C4-2B (cell line): Measurements from ENCODE around the gene KRT39.

Experiments used
- ZFX ChIP-seq: fragments of 450-650 bp; IDR thresholded peaks from 2 replicates; pipeline ENCODE4 v1.6.1; 2017
- TF ChIP-seq, protein P1 (sequence below): fragments of 450-650 bp; conservative IDR thresholded peaks from 2 replicates; pipeline ENCODE4 v1.5.1; 2017; ENCODE audit warnings: mild to moderate bottlenecking

DNA sequence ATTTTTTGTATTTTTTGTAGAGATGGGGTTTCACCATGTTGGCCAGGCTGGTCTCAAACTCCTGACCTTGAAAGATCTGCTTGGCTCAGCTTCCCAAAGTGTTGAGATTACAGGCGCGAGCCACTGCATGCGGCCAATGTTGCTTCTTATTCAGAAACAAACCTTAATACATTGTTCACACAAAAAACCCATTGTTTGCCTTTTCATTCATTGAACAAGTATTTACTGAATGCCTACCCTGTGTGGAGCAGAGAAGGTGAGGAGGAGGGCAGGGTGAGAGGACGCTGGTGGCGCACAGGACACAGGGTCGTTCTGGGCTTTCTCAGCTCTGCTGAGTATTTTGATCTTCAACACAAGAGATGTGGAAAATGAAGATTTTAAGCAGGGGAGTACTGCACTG, 21.3 kb downstream of the KRT39 start:
- TF ChIP-seq, protein P1, sequence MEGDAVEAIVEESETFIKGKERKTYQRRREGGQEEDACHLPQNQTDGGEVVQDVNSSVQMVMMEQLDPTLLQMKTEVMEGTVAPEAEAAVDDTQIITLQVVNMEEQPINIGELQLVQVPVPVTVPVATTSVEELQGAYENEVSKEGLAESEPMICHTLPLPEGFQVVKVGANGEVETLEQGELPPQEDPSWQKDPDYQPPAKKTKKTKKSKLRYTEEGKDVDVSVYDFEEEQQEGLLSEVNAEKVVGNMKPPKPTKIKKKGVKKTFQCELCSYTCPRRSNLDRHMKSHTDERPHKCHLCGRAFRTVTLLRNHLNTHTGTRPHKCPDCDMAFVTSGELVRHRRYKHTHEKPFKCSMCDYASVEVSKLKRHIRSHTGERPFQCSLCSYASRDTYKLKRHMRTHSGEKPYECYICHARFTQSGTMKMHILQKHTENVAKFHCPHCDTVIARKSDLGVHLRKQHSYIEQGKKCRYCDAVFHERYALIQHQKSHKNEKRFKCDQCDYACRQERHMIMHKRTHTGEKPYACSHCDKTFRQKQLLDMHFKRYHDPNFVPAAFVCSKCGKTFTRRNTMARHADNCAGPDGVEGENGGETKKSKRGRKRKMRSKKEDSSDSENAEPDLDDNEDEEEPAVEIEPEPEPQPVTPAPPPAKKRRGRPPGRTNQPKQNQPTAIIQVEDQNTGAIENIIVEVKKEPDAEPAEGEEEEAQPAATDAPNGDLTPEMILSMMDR: no peak
- TF ChIP-seq ZFX: no peak
